Prostate gland (tissue), 2 donors: Measurements from ENCODE around the gene PRG2.

Experiments used
- CTCF ChIP-seq, 4 experiments: fragments of 200-600 bp in 2 of 4; fragments of 450-650 bp in 2 of 4; sonication (generic) in 2 of 4; IDR thresholded peaks; 1 replicate in 3 of 4; 2 replicates in 1 of 4; pipeline ENCODE4 v1.5.1; 2016 to 2019; ENCODE audit warnings: antibody characterized with exemption in 4 of 4, mild to moderate bottlenecking in 2 of 4, moderate library complexity in 2 of 4
- POLR2A ChIP-seq: fragments of 450-650 bp; IDR thresholded peaks from one replicate; pipeline ENCODE4 v1.6.1; 2016; ENCODE audit warnings: antibody characterized with exemption, mild to moderate bottlenecking
- POLR2AphosphoS5 ChIP-seq: sonication (generic); formaldehyde crosslinking; IDR thresholded peaks from one replicate; pipeline ENCODE4 v1.6.1; 2017; ENCODE audit warnings: antibody characterized with exemption

- TF ChIP-seq POLR2A (no peak), CTCF (IDR thresholded peaks at IDR 0.05) (no peak), POLR2AphosphoS5 (no peak)
Observed at GRCh38 chr11:57359896-57360690, 30.4 kb downstream of the PRG2 start.
